Loucy (cell line): ENCODE data around the gene OR51B6.
"Not testable (repeated sequence)": the region's sequence is repeated elsewhere in the genome, so short reads cannot be mapped to it uniquely, and the experiment has no call there.

ENCODE experiments used
- CTCF ChIP-seq: fragments of 200-600 bp; sonication (generic); conservative IDR thresholded peaks from 2 replicates; pipeline ENCODE4 v1.5.1; 2014; ENCODE audit warnings: mild to moderate bottlenecking, antibody characterized with exemption, low read length
- EZH2phosphoT487 ChIP-seq: fragments of 200-600 bp; IDR thresholded peaks from 2 replicates; pipeline ENCODE4 v1.6.1; 2018; ENCODE audit warnings: antibody characterized with exemption, mild to moderate bottlenecking, moderate library complexity, borderline replicate concordance

GRCh38 chr11:5337253-5337652 lies 14.1 kb upstream of the OR51B6 start:
- not testable (repeated sequence) for TF ChIP-seq CTCF, EZH2phosphoT487
